ENCODE measurements around the gene NCOA3.
"Not testable (repeated sequence)": the region's sequence is repeated elsewhere in the genome, so short reads cannot be mapped to it uniquely, and the experiment has no call there.

NCOA3 gene

DNA sequence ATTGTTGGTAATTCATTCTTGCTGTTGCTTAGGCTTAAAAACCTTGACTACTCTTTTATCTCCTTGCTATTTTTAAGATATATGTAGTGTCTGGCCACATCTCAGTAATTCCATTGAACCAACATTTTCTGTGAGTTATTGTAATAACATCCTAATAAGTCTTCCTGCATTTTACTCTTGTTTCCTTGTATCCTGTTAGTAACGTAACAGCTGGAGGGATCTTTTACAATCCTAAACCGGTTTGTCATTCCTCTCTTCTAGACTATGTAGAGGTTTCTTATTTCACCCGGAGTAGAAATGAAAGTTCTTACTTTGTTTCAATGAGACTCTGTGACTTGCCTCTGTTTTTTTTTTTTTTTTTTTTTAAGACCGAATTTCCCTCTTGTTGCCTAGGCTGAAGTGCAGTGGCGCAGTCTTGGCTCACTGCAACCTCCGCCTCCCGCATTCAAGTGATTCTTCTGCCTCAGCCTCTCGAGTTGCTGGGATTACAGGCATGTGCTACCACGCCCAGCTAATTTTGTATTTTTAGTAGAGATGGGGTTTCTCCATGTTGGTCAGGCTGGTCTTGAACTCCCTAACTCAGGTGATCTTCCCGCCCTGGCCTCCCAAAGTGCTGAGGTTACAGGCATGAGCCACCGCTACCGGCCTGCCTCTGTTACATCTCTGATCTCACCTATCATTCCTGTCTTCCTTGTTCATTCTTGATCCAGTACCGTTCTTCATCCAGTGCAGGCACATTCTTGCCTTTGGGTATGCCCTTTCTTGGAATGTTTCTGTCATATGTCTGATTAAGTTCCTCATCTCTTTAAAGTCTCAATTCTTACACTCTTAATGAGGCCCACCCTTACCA is 44.7 kb downstream of the NCOA3 start:
- no peak overlapping the region for H3K4me3 ChIP-seq (ENCODE audit: low read depth, low read length)
- TF ChIP-seq, protein P1, sequence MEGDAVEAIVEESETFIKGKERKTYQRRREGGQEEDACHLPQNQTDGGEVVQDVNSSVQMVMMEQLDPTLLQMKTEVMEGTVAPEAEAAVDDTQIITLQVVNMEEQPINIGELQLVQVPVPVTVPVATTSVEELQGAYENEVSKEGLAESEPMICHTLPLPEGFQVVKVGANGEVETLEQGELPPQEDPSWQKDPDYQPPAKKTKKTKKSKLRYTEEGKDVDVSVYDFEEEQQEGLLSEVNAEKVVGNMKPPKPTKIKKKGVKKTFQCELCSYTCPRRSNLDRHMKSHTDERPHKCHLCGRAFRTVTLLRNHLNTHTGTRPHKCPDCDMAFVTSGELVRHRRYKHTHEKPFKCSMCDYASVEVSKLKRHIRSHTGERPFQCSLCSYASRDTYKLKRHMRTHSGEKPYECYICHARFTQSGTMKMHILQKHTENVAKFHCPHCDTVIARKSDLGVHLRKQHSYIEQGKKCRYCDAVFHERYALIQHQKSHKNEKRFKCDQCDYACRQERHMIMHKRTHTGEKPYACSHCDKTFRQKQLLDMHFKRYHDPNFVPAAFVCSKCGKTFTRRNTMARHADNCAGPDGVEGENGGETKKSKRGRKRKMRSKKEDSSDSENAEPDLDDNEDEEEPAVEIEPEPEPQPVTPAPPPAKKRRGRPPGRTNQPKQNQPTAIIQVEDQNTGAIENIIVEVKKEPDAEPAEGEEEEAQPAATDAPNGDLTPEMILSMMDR (IDR thresholded peaks at IDR 0.05; ENCODE audit: low read depth, low read length): no peak

DNA sequence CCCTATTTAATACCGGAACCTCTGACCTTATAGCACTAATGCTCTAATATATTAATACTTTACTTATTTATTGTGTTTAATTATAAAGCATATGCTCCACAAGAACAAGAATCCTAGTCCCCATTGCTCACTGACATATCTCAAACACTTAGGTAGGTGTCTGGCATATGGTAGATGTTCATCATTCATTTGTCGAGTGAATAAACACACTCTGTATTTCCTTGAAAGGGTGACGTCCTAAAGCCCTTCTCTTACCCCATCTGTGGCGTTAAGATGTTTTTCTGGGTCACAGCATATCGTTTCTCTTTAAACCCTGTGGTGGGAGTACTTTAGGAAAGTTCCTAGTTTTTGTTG is 45.3 kb downstream of the NCOA3 start:
- TF ChIP-seq, protein P1 (IDR thresholded peaks at IDR 0.05; ENCODE audit: low read depth, low read length): no peak
- no peak overlapping the region for H3K4me3 ChIP-seq (ENCODE audit: low read depth, low read length)

DNA sequence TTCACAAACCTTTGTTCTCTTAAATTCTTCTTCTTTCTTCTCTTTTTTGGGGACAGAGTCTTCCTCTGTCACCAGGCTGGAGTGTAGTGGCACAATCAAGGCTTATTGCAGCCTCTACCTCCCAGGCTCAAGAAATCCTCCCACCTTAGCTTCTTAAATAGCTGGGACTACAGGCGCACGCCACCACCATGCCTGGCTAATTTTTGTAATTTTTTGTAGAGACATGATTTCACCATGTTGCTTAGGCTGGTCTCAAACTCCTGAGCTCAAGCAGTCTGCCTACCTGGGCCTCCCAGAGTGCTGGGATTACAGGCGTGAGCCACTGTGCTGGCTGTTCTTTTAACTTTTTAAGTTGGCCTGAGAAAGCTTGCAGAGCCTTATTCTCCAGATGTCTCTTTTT is 48.0 kb downstream of the NCOA3 start:
- no peak overlapping the region for H3K4me3 ChIP-seq (ENCODE audit: low read depth, low read length)
- TF ChIP-seq, protein P1 (IDR thresholded peaks at IDR 0.05; ENCODE audit: low read depth, low read length): no peak

DNA sequence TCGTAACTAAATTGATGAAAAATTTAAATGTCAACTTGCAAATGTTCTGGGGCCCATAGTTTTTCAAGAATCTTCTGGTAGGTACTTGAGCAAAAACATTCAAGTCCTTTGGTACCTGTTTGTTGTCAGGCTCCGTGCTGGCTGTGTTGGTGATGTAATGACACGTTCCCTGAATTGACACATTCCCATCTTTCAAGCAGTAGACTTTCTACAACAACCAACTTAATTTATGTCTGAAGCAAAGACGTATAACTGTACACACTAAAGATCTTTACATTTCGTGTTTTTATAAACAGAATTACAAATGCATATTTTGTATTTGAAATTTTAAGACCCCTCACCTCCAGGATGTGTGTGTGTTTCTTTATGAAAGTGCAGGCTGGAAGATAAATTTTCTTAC is 49.5 kb downstream of the NCOA3 start:
- TF ChIP-seq, protein P1 (IDR thresholded peaks at IDR 0.05; ENCODE audit: low read depth, low read length): no peak

DNA sequence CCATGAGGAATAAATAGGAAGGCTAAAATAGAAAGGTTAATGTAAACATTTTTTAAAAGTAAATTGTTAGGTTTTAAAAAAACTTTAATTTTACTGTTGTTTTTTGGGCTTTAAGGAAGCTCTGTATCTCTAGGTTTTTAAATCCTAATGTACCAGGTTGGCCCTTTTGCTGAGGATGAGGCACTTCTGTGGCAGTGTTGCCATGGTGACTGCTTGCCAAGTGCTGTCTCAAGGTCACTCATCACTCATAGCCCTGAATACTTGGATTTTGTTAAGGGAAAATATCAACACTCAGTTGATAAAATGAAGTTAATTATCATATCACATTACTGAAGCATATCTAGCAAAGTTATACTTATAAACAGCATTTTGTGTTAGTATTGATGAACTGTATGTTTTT is 50.2 kb downstream of the NCOA3 start:
- TF ChIP-seq, protein P1 (IDR thresholded peaks at IDR 0.05; ENCODE audit: low read depth, low read length): no peak
- no peak overlapping the region for H3K4me3 ChIP-seq (ENCODE audit: low read depth, low read length)

More for the DNA sequence above, 49.5 kb downstream of the NCOA3 start:
- no peak overlapping the region for H3K4me3 ChIP-seq (ENCODE audit: low read depth, low read length)

DNA sequence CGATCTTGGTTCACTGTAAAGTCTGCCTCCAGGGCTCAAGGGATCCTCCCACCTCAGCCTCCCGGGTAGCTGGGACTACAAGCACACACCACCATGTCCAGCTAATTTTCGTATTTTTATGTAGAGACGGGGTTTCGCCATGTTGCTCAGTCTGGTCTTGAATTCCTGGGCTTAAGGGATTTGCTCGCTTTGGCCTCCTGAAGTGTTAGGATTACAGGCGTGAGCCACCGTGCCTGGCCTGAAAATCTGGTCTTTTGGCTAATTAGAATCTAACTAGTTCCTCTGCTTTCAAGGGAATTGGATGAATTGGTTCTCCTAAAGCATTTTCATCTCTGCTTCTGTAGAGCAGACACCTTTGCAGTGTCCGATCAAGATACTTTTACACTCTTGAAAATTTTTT is 51.3 kb downstream of the NCOA3 start:
- H3K4me3 ChIP-seq (ENCODE audit: low read depth, low read length): no peak overlapping the region
- TF ChIP-seq, protein P1 (IDR thresholded peaks at IDR 0.05; ENCODE audit: low read depth, low read length): no peak

DNA sequence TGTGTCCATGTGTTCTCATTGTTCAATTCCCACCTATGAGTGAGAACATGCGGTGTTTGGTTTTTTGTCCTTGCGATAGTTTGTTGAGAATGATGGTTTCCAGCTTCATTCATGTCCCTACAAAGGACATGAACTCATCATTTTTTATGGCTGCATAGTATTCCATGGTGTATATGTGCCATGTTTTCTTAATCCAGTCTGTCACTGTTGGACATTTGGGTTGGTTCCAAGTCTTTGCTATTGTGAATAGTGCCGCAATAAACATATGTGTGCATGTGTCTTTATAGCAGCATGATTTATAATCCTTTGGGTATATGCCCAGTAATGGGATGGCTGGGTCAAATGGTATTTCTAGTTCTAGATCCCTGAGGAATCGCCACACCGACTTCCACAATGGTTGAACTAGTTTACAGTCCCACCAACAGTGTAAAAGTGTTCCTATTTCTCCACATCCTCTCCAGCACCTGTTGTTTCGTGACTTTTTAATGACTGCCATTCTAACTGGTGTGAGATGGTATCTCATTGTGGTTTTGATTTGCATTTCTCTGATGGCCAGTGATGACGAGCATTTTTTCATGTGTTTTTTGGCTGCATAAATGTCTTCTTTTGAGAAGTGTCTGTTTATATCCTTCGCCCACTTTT is 52.0 kb downstream of the NCOA3 start:
- H3K4me3 ChIP-seq (ENCODE audit: low read depth, low read length): not testable (repeated sequence)

DNA sequence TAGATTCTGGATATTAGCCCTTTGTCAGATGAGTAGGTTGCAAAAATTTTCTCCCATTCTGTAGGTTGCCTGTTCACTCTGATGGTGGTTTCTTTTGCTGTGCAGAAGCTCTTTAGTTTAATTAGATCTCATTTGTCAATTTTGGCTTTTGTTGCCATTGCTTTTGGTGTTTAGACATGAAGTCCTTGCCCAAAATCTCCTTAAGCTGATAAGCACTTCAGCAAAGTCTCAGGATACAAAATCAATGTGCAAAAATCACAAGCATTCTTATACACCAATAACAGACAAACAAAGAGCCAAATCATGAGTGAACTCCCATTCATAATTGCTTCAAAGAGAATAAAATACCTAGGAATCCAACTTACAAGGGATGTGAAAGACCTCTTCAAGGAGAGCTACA is 52.6 kb downstream of the NCOA3 start:
- not testable (repeated sequence) for H3K4me3 ChIP-seq (ENCODE audit: low read depth, low read length)
